Upper lobe of left lung (tissue), 6 donors: ENCODE data around the gene PLBD2. TPM values are rescaled to one million over a fixed set of nuclear protein-coding genes. Genes with fewer than 3 reads are reported as not detected.
A peak's percentile ranks its signal among the peaks of the same experiment; 100 is the strongest.

Source experiments
- ATAC-seq, 2 donors: fragments of 200-7000 bp; cut with Tn5 transposase; one replicate each; pipeline ENCODE4 v1.9.1; 2022; ENCODE audit warnings: mild to moderate bottlenecking in 2 of 2, moderate library complexity in 2 of 2; ENCODE audit not compliant: low FRiP score in 2 of 2
- DNase-seq, 2 donors: peaks; one replicate each; pipeline ENCODE4 v3.0.0-alpha.2; 2019 to 2020
- H3K27ac ChIP-seq, 4 donors: fragments of 200-600 bp; sonication (generic); one replicate each; pipeline ENCODE4 v1.5.1; 2016 to 2019
- H3K27me3 ChIP-seq, 4 donors: fragments of 200-600 bp; sonication (generic); one replicate each; pipeline ENCODE4 v1.5.1; 2017 to 2019
- H3K36me3 ChIP-seq, 4 donors: fragments of 200-600 bp; sonication (generic); one replicate each; pipeline ENCODE4 v1.5.1; 2016 to 2019
- H3K4me1 ChIP-seq, 4 donors: fragments of 200-600 bp; sonication (generic); one replicate each; pipeline ENCODE4 v1.5.1; 2018 to 2019
- H3K4me3 ChIP-seq, 4 donors: fragments of 200-600 bp; sonication (generic); one replicate each; pipeline ENCODE4 v1.5.1; 2017 to 2019; ENCODE audit warnings: mild to moderate bottlenecking in 2 of 4, moderate library complexity in 1 of 4
- H3K9me3 ChIP-seq, 4 donors: fragments of 200-600 bp; sonication (generic); one replicate each; pipeline ENCODE4 v1.5.1; 2018 to 2019
- CTCF ChIP-seq, 6 experiments: fragments of 450-650 bp in 4 of 6; fragments of 200-600 bp in 2 of 6; sonication (generic) in 2 of 6; IDR thresholded peaks; one replicate each; pipeline ENCODE4 v1.5.1; 2016 to 2019; ENCODE audit warnings: antibody characterized with exemption in 6 of 6
- EP300 ChIP-seq, 4 donors: sonication (generic); formaldehyde crosslinking; IDR thresholded peaks; one replicate each; pipeline ENCODE4 v1.5.1; 2017; ENCODE audit warnings: antibody characterized with exemption in 4 of 4, control low read depth in 2 of 4
- POLR2A ChIP-seq, 4 donors: fragments of 450-650 bp; IDR thresholded peaks; one replicate each; pipeline ENCODE4 v1.5.1; 2016 to 2017; ENCODE audit warnings: antibody characterized with exemption in 4 of 4, mild to moderate bottlenecking in 2 of 4
- POLR2AphosphoS5 ChIP-seq, 2 donors: sonication (generic); formaldehyde crosslinking; IDR thresholded peaks; one replicate each; pipeline ENCODE4 v1.5.1; 2017; ENCODE audit warnings: antibody characterized with exemption in 2 of 2
- WGBS, 2 donors: methylation state at CpG; one replicate each; pipeline ENCODE4 v1.1.5; 2017 to 2018; 5-methylcytosine and 5-hydroxymethylcytosine counted together
- total RNA-seq, 6 donors: library from RNA; depleted of rRNA in 4 of 6; stranded (reverse); fragments of >200 nt in 4 of 6; gene quantifications; one replicate each; pipeline versions ENCODE4 v1.1.0 to v1.2.1, GENCODE V29; 2016 to 2021
- donor health status: DM: no; HTN: no; CAD: no; lungs with moderate emphysema.
- donor health status: DM: no; HTN: yes; CAD: no; lungs with severe emphysema.

The PLBD2 gene
- total RNA-seq, 6 donors from 2014 or later = 19.5 to 60.0 (median 46.4) TPM

GRCh38 chr12:113341535-113341934 lies 16.9 kb upstream of the PLBD2 start:
- H3K4me3 ChIP-seq = no peak overlapping the region
- WGBS, 2 donors = 77 to 80% methylated on average over 6 of the region's 6 CpGs
- DNase-seq (no peak), ATAC-seq (peak in 1 of 2 donors; percentile 6)
- no peak overlapping the region for H3K27ac ChIP-seq
- no peak for TF ChIP-seq POLR2AphosphoS5 (IDR thresholded peaks at IDR 0.05)
- TF ChIP-seq EP300 (IDR thresholded peaks at IDR 0.05) = no peak
- TF ChIP-seq POLR2A (IDR thresholded peaks at IDR 0.05) = no peak
- TF ChIP-seq CTCF (IDR thresholded peaks at IDR 0.05) = no peak
- H3K4me1 ChIP-seq = no peaks in the 10 kb centered on the region
- H3K27me3 ChIP-seq = no peaks in the 10 kb centered on the region
- H3K36me3 ChIP-seq = no peaks in the 10 kb centered on the region
- H3K9me3 ChIP-seq = no peaks in the 10 kb centered on the region

GRCh38 chr12:113345318-113345717 lies 13.1 kb upstream of the PLBD2 start:
- DNase-seq (no peak), ATAC-seq (no peak)
- H3K4me3 ChIP-seq = no peak overlapping the region
- H3K27me3 ChIP-seq = no peaks in the 10 kb centered on the region
- no peak overlapping the region for H3K27ac ChIP-seq
- H3K9me3 ChIP-seq = no peaks in the 10 kb centered on the region
- H3K36me3 ChIP-seq = no peaks in the 10 kb centered on the region
- H3K4me1 ChIP-seq = no peaks in the 10 kb centered on the region
- TF ChIP-seq POLR2A (IDR thresholded peaks at IDR 0.05) = no peak
- no peak for TF ChIP-seq CTCF (IDR thresholded peaks at IDR 0.05)
- TF ChIP-seq POLR2AphosphoS5 (IDR thresholded peaks at IDR 0.05) = no peak
- no peak for TF ChIP-seq EP300 (IDR thresholded peaks at IDR 0.05)
- 90 to 95% methylated on average over 6 of the region's 6 CpGs for WGBS, 2 donors

DNA sequence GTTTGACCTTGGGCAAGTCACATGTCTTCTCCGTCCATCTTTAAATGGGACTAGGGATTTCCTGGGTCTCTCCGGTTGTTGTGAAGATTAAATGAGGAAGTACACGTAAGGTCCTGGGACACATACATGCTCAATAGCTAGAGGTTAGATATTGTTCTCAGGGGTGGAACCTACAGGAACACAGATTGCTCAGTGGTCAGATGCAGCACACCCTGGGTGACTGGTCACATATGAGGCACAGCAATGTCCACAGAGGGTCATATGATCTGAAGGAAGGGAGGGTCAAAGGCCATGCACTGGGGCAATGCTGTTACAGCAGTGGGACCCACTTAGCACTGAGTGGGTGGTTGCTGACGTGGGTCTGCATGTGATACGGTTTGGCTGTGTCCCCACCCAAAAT lies 12.0 kb upstream of the PLBD2 start:
- Histone ChIP-seq H3K4me3 (no peak overlapping the region), H3K27me3 (no peaks in the 10 kb centered on the region), H3K9me3 (no peaks in the 10 kb centered on the region), H3K27ac (no peak overlapping the region), H3K36me3 (no peaks in the 10 kb centered on the region), H3K4me1 (no peaks in the 10 kb centered on the region)
- DNase-seq (no peak), ATAC-seq (peak; percentile 24 to 47)
- TF ChIP-seq POLR2AphosphoS5 (IDR thresholded peaks at IDR 0.05) (no peak), POLR2A (IDR thresholded peaks at IDR 0.05) (no peak), EP300 (IDR thresholded peaks at IDR 0.05) (no peak), CTCF (IDR thresholded peaks at IDR 0.05) (no peak)
- 79 to 87% methylated on average over 5 of the region's 5 CpGs for WGBS, 2 donors

GRCh38 chr12:113347107-113347506 lies 11.3 kb upstream of the PLBD2 start:
- no peaks in the 10 kb centered on the region for H3K36me3 ChIP-seq
- no peak overlapping the region for H3K27ac ChIP-seq
- DNase-seq (no peak), ATAC-seq (no peak)
- no peaks in the 10 kb centered on the region for H3K27me3 ChIP-seq
- no peak overlapping the region for H3K4me3 ChIP-seq
- TF ChIP-seq EP300 (IDR thresholded peaks at IDR 0.05) = no peak
- no peak for TF ChIP-seq POLR2AphosphoS5 (IDR thresholded peaks at IDR 0.05)
- no peak for TF ChIP-seq CTCF (IDR thresholded peaks at IDR 0.05)
- 92 to 94% methylated on average over 3 of the region's 3 CpGs for WGBS, 2 donors
- no peaks in the 10 kb centered on the region for H3K9me3 ChIP-seq
- no peaks in the 10 kb centered on the region for H3K4me1 ChIP-seq

DNA sequence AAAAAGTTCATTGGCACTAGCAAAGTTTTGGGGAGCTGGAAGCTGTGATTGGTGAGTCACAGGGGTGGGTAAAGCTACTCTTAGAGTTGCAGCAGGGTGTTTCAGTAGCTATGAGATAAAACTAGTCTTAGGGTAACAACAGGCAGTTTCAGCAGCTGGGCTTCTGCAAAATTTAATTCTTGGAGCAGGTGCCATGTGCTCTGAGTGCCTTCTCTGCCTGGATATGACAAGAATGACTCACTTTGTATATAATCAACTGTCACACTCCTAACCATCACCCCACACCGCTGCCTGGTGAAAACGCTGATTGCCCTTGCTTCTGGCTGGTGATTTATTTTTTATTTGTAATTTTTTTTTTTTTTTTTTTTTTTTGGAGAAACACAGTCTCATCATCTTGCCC lies 10.5 kb upstream of the PLBD2 start:
- Histone ChIP-seq H3K27me3 (no peaks in the 10 kb centered on the region), H3K36me3 (no peaks in the 10 kb centered on the region), H3K4me1 (no peaks in the 10 kb centered on the region), H3K9me3 (no peaks in the 10 kb centered on the region), H3K4me3 (no peak overlapping the region), H3K27ac (no peak overlapping the region)
- 60 to 76% methylated on average over 2 of the region's 2 CpGs for WGBS, 2 donors
- DNase-seq = no peak
- no peak for ATAC-seq
- TF ChIP-seq CTCF (IDR thresholded peaks at IDR 0.05) = no peak
- no peak for TF ChIP-seq POLR2AphosphoS5 (IDR thresholded peaks at IDR 0.05)
- no peak for TF ChIP-seq EP300 (IDR thresholded peaks at IDR 0.05)
- TF ChIP-seq POLR2A (IDR thresholded peaks at IDR 0.05) = no peak
